Measurements from ENCODE around the gene GHRL. TPM values are rescaled to one million over a fixed set of nuclear protein-coding genes. Genes with fewer than 3 reads are reported as not detected.

Gene GHRL
- total RNA-seq, 2 experiments from 2014 or later = 0.73 TPM; not detected in 1

Small RNA genes lying within 50 kb of the gene (microRNA-seq; reads per million reads assigned to microRNA genes)
- gene MIR378B (ENCODE audit: borderline microRNAs expressed, borderline number of aligned reads, borderline replicate concordance) = not detected

Other genes with a start within 250 kb of the GHRL start
- gene FANCD2OS, start 184.7 kb downstream of the GHRL start, total RNA-seq = not detected
- 10 to 100 TPM; 70.3 to 76.1 TPM for gene BRK1, start 177.3 kb downstream of the GHRL start, total RNA-seq
- 10 to 100 TPM; 47.0 to 51.3 TPM for gene VHL, start 151.2 kb downstream of the GHRL start, total RNA-seq
- 1 to 10 TPM; 7.3 to 8.3 TPM for gene IRAK2, start 128.0 kb downstream of the GHRL start, total RNA-seq
- gene TATDN2, start 44.5 kb downstream of the GHRL start, total RNA-seq = 10 to 100 TPM; 36.9 to 39.4 TPM
- 10 to 100 TPM; 95.3 to 95.6 TPM for gene SEC13, start 28.2 kb upstream of the GHRL start, total RNA-seq
- gene ATP2B2, start 212.6 kb upstream of the GHRL start, total RNA-seq = under 1 TPM in 1 of 2 experiments, not detected in 1; 0.05 TPM